HG03469 (cell line): Measurements from ENCODE around the gene CLNK.

Experiments
- ATAC-seq: cut with Tn5 transposase; IDR thresholded peaks from one replicate; pipeline ENCODE4 v1.9.1; 2021; ENCODE audit warnings: mild to moderate bottlenecking, moderate library complexity, moderate number of reproducible peaks; ENCODE audit not compliant: unreplicated experiment

Gene CLNK

GRCh38 chr4:10526429-10527222 lies 157.9 kb downstream of the CLNK start:
- no peak for ATAC-seq

DNA sequence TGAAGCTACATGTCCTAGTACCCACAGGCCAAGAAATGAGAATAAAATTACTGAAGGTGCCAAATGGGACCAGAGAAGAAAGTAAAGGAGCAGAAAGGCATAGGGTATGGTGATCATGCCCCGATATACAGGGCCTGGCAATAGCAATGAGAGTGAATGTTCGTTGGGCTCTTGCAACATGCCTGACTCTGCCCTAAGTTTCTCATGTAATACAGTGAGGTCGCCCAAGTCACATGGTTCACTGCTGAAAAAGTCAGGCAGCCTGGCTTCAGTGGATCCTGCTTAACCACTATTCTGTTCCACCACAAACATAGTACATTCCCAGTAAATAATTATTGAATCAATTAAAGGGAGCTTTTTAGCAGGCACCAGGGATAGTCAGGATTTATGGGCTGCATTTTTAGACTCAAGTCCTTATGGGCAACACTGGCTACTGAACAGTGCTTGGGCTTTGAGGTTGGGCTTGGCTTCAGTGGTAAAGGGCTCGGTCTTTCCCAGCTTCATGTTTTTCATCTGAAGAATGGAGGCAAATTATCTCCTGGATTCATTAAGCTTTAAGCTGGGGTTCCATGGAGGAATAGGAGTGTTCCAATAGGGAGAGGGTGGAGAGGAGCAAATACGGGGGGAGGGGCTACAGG lies 160.3 kb downstream of the CLNK start:
- ATAC-seq: no peak

DNA sequence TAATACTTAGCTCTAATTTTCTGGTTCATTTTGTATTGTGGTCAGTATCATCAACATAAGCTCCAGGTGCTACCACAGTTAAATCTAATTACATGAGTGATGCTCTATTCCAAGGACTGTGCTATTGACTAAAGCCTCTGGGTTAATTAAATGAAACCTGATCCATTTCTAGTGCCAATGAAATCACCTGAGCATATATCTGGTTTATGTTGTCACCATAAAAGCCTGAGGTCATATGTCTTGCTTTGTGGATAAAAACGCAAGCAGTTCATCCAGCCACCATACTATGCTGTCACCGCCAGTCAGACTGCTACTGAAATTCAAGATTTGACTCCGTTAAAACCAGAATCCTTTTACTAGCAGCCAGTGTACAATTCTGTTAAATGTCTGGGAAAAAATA lies 163.1 kb downstream of the CLNK start:
- no peak for ATAC-seq

DNA sequence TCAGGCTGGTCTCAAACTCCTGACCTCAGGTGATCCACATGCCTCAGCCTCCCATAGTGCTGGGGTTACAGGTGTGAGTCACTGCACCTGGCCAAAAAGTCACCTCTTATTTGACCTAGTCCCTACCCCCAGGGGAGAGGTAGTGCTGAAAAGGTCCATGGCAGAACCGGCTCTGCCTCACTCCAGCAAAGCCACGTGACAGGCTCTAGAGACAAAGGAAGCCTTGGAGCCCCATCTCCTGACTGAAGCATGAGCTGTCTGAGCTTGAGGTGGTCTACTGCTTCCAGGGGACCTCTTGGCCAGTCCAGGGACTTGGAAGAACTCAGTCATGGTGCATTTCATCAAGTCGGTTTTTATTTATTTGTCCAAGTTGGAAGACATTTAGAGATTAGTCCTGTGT lies 174.8 kb downstream of the CLNK start:
- ATAC-seq: no peak

DNA sequence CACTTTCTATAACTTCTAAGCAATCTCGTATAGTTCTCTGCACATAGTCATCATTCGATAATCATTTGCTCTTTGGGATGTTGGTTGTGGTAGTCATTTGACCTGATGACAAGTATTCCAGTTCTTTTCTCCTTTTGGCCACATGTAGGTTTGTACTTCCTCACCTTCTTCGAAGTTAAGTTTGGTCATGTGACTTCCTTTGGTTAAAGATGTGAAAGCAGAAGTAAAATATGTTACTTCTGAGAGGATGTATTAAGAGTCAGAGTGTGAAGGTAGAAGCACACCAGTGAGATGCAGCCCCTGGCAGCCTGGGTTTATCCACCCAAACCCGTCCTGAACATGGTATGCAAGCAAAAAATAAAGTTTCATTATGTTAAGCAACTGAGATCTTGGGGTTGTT lies 178.5 kb downstream of the CLNK start:
- ATAC-seq: no peak

DNA sequence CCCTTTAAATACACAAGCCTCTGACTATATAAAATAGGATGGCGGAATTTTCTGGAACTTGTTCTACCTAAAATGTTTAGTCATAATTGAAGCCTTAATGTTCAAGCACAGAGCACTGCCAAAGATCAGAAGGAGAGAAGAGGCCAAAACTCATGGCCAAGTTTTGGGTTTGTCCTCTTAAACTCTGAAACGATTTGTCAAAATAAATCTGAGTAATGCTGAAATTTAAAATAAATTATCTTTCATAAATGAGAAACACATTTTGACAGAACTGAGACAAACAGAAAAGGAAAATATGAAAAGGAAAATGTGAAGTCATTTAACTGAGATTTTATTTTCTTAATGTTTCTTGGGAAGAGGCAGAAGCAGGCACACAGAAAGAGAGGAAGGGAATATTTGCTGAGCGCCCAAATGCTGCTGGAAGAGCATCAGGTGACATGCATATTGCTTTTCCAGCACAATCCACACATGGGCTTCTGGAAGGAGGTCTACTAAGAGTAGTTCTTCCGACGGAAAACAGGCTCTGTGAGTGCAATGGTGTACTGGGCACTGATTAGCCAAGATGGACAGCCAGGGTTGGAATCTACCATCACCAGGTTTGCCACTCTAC lies 179.9 kb downstream of the CLNK start:
- no peak for ATAC-seq

GRCh38 chr4:10502717-10503116 lies 181.9 kb downstream of the CLNK start:
- no peak for ATAC-seq

DNA sequence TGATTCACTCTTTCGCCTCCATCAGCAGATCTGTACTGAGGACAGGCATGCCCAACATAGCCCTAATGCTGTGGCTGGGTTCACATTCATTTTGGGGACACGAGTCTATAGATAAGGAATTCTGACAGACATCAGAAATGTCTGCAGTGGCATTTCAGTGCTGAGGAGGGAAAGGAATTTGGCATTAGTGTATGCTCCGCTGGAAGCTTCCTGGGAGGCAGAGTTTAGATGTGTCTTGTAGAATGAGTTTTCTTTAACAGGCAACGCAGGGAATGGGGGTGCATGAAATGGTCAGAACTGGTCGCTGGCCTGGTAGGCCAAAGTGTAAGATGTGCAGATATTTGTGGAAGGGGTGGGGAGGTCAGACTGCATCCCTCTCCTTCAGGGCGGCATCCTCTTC lies 183.8 kb downstream of the CLNK start:
- ATAC-seq: no peak

GRCh38 chr4:10496200-10496599 lies 188.4 kb downstream of the CLNK start:
- no peak for ATAC-seq

- ATAC-seq: no peak
These were observed 188.9 kb downstream of the CLNK start for GRCh38 chr4:10495651-10496050.

DNA sequence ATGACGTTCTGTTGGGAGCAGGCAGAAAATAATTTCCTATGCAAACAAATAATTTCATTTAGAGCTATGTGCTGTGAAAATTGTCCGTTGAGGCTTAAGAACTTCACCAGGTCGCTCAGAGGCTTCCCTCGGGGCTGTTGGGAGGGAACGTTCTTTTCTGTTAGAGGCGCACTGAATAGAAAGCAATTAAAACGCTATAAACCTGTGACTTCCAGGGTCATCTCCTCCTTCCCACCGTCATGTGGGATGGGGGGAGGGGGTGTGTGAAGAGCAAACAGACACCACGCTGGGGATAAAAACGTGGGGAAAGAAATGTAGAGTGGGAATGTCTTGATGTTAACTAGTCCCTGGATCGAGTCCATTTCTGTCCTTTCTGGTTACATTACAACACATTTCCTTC lies 192.1 kb downstream of the CLNK start:
- no peak for ATAC-seq

GRCh38 chr4:10491401-10491800 lies 193.2 kb downstream of the CLNK start:
- ATAC-seq: no peak

DNA sequence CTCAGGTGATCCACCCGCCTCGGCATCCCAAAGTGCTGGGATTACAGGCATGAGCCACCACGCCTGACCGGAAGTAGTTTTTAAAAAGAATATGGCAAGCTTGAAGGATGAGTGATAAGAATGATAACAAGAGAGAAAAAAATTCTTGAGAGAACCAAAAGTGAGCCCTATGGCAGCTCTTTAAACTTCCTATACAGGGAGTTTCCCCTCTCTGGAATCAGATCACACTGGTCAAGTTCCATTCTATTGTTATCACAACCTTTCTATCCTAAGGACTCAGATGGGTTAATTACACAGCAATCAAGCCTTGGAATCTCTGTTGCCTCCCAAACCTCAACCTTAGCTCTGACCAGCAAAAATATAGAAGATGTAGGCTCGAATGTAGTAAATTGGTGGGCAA lies 193.6 kb downstream of the CLNK start:
- no peak for ATAC-seq

- no peak for ATAC-seq
These were observed 201.7 kb downstream of the CLNK start for GRCh38 chr4:10482913-10483312.

GRCh38 chr4:10480616-10481015 lies 204.0 kb downstream of the CLNK start:
- no peak for ATAC-seq

- ATAC-seq: no peak
These were observed 205.9 kb downstream of the CLNK start for GRCh38 chr4:10478621-10479020.

- ATAC-seq: no peak
These were observed 214.1 kb downstream of the CLNK start for GRCh38 chr4:10470505-10470904.

GRCh38 chr4:10466161-10466560 lies 218.4 kb downstream of the CLNK start:
- ATAC-seq: no peak

DNA sequence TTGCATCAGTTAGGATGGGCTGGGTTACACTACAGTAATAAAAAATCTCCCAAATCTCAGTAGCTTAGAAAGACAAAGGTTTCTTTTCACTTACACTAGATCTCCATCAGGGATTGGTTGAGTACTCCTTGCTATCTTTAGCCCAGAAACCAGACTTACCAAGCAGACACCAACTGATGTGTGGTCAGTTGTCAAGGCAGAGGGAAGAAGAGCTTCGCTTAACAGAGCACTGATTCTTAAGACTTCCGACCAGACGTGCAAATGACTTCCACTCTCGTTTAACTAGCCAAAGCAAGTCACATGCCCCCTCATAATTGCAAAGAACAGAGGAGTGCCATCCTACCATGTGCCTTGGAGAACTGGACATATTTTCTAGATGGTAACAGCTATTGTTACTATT lies 221.7 kb downstream of the CLNK start:
- ATAC-seq: no peak

DNA sequence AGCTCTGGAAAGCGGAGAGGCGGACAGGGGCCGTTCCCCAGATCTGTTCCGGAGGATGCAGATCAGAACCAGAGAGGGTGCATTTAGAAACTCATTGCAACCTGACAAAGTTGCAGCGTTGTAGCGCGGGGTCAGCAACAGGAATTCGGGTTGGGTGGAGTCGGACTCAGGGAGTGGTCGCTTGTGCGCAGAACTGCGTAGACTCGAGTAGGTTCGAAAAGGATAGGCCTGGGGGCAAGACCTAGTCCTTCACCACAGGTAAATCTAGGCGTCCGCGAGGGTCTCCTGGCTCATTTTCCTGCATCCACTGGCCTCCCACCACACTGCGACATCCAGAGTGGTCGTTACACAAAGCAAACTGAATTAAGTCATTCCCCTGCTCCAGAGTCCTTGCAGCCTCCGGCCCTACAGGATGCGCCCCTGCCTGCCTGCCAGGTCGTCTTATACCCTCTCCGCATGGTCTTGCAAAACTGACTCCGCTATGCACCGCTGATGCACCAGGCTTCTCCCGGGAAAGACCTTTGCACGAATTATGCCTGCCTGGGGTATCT lies 222.6 kb downstream of the CLNK start:
- ATAC-seq: no peak

DNA sequence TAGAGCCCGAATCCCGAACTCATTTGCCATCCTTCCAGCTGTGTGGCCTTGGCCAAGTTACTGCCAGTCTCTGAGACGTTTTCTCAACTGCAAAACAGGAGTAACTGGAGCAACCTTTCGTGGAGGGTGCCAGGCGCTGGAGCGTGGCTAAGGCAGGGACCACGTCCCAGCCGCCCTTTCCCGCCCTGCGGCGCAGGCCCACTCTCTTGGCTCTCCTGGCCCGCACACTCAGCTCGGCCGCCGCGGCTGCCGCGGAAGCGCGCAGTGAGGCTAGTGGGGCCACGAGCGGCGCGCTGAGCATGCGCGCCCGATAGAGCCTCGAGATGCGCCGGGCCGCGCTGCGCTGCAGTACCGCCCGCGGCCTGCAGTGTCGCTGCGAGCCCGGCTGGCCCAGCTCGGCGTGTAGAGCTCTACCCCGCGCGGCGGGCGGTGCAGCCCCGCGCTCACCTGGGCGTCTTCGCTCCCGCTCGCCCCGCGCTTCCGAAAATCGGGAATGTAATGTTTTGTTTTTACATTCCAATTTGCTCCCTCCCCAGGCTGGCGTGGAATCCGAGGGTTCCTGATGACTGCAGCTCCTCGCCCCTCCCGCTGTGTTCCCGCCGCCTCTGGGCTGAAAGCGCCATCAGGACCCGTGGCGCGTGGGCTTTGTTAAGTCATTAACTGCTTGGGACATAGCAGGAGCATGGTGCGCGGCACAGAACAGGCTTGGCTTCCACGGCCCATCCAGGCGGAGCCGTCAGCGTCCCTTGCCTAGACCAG lies 223.3 kb downstream of the CLNK start:
- peak; percentile 43 for ATAC-seq
